ENCODE data around the gene SNRNP27.

Gene SNRNP27

GRCh38 chr2:69916106-69916505, 22.4 kb downstream of the SNRNP27 start:
- no peak for DNase-seq (ENCODE audit: low spot score)

- no peak for DNase-seq (ENCODE audit: low spot score)
Observed at GRCh38 chr2:69917852-69918251, 24.1 kb downstream of the SNRNP27 start.

- DNase-seq (ENCODE audit: low spot score), result no peak
Observed at GRCh38 chr2:69918401-69918800, 24.6 kb downstream of the SNRNP27 start.

- DNase-seq (ENCODE audit: low spot score), result no peak
Observed at GRCh38 chr2:69923116-69923515, 29.4 kb downstream of the SNRNP27 start.

GRCh38 chr2:69926849-69927515, 33.2 kb downstream of the SNRNP27 start:
- DNase-seq (ENCODE audit: low spot score), result no peak

GRCh38 chr2:69931832-69932595, 38.3 kb downstream of the SNRNP27 start:
- DNase-seq (ENCODE audit: low spot score), result peak; percentile 51

- DNase-seq (ENCODE audit: low spot score), result no peak
Observed at GRCh38 chr2:69932596-69932922, 38.8 kb downstream of the SNRNP27 start.

- no peak for DNase-seq (ENCODE audit: low spot score)
Observed at GRCh38 chr2:69933254-69933828, 39.6 kb downstream of the SNRNP27 start.

- DNase-seq (ENCODE audit: low spot score), result no peak
Observed at GRCh38 chr2:69933839-69934613, 40.3 kb downstream of the SNRNP27 start.

GRCh38 chr2:69934614-69934908, 40.8 kb downstream of the SNRNP27 start:
- no peak for DNase-seq (ENCODE audit: low spot score)

- DNase-seq (ENCODE audit: low spot score), result no peak
Observed at GRCh38 chr2:69935011-69935410, 41.3 kb downstream of the SNRNP27 start.

- no peak for DNase-seq (ENCODE audit: low spot score)
Observed at GRCh38 chr2:69936906-69937305, 43.1 kb downstream of the SNRNP27 start.

- no peak for DNase-seq (ENCODE audit: low spot score)
Observed at GRCh38 chr2:69937968-69938367, 44.2 kb downstream of the SNRNP27 start.

GRCh38 chr2:69939722-69940121, 46.0 kb downstream of the SNRNP27 start:
- DNase-seq (ENCODE audit: low spot score), result no peak

GRCh38 chr2:69940691-69941090, 46.9 kb downstream of the SNRNP27 start:
- DNase-seq (ENCODE audit: low spot score), result no peak

GRCh38 chr2:69943000-69943842, 49.5 kb downstream of the SNRNP27 start:
- DNase-seq (ENCODE audit: low spot score), result no peak

GRCh38 chr2:69943843-69944525, 50.2 kb downstream of the SNRNP27 start:
- DNase-seq (ENCODE audit: low spot score), result no peak

GRCh38 chr2:69944756-69945155, 51.0 kb downstream of the SNRNP27 start:
- DNase-seq (ENCODE audit: low spot score), result no peak

GRCh38 chr2:69945441-69945840, 51.7 kb downstream of the SNRNP27 start:
- DNase-seq (ENCODE audit: low spot score), result no peak

- no peak for DNase-seq (ENCODE audit: low spot score)
Observed at GRCh38 chr2:69945941-69946340, 52.2 kb downstream of the SNRNP27 start.
